H1 (cell line): Measurements from ENCODE around the gene SKOR2. TPM values are rescaled to one million over a fixed set of nuclear protein-coding genes. Genes with fewer than 3 reads are reported as not detected.

Source experiments
- CTCF ChIA-PET: fragments of 300-600 bp; sonication (Branson Sonifier 250); formaldehyde crosslinking; loops from one replicate; lab custom pipeline; 2021; ENCODE audit not compliant: partially characterized antibody; lab: Charles Lee
- POLR2A ChIA-PET: fragments of 300-600 bp; sonication (Branson Sonifier 250); formaldehyde crosslinking; loops from one replicate; lab custom pipeline; 2021; ENCODE audit warnings: inconsistent platforms; ENCODE audit not compliant: partially characterized antibody; lab: Charles Lee
- DNase-seq, 2 experiments: peaks; one replicate each; pipeline versions ENCODE4 v3.0.0 to v3.0.0-alpha.2; 2010 to 2022; ENCODE audit warnings: low spot score in 2 of 2, low read depth in 1 of 2, mixed read lengths in 1 of 2
- FAIRE-seq: peaks from 2 replicates; lab custom pipeline; 2011; peaks lifted over from hg19 to GRCh38; lab: Jason Lieb, UNC
- H2AFZ ChIP-seq: 2 replicates; pipeline ENCODE4 v1.8.1; 2012; ENCODE audit warnings: low read length, inconsistent platforms
- H2AK5ac ChIP-seq: 2 replicates; pipeline ENCODE4 v1.6.1; 2013; ENCODE audit warnings: low read depth, low read length
- H2BK120ac ChIP-seq: replicated peaks from 2 replicates; pipeline ENCODE3; 2013; ENCODE audit warnings: low read depth, low read length, inconsistent platforms
- H2BK12ac ChIP-seq: 2 replicates; pipeline ENCODE4 v1.6.1; 2013; ENCODE audit warnings: low read depth, low read length
- H2BK15ac ChIP-seq: 2 replicates; pipeline ENCODE4 v1.6.1; 2013; ENCODE audit warnings: low read length
- H2BK20ac ChIP-seq: 2 replicates; pipeline ENCODE4 v1.6.1; 2013; ENCODE audit warnings: low read length
- H2BK5ac ChIP-seq: 2 replicates; pipeline ENCODE4 v1.6.1; 2013; ENCODE audit warnings: low read depth, low read length
- H3K14ac ChIP-seq: 2 replicates; pipeline ENCODE4 v1.6.1; 2013; ENCODE audit warnings: inconsistent platforms; ENCODE audit not compliant: insufficient read length
- H3K18ac ChIP-seq: 2 replicates; pipeline ENCODE4 v1.6.1; 2013; ENCODE audit warnings: low read length; ENCODE audit errors: extremely low read depth
- H3K23ac ChIP-seq: 2 replicates; pipeline ENCODE4 v1.6.1; 2013; ENCODE audit warnings: inconsistent platforms; ENCODE audit not compliant: insufficient read length
- H3K23me2 ChIP-seq: 2 replicates; pipeline ENCODE4 v1.6.1; 2013; ENCODE audit warnings: low read depth, low read length
- H3K27ac ChIP-seq: 2 replicates; pipeline ENCODE4 v1.6.1; 2011; ENCODE audit warnings: low read depth, low read length, inconsistent platforms
- H3K27me3 ChIP-seq, 4 experiments: replicated peaks in 1 of 4; 1 replicate in 1 of 4; 2 replicates in 3 of 4; pipeline versions ENCODE4 v1.6.1 to v1.8.1; 2011 to 2013; ENCODE audit warnings: low read length in 3 of 4, mild to moderate bottlenecking in 3 of 4, inconsistent platforms in 2 of 4, mixed read lengths in 2 of 4, moderate library complexity in 1 of 4; ENCODE audit not compliant: control insufficient read depth in 3 of 4, insufficient read depth in 3 of 4; ENCODE audit errors: extremely low read depth in 1 of 4
- H3K36me3 ChIP-seq, 4 experiments: 2 replicates each; pipeline versions ENCODE4 v1.6.1 to v1.8.1; 2011 to 2013; ENCODE audit warnings: mild to moderate bottlenecking in 4 of 4, low read length in 3 of 4, moderate library complexity in 2 of 4, control low read depth in 1 of 4, inconsistent platforms in 1 of 4; ENCODE audit not compliant: insufficient read depth in 4 of 4, control insufficient read depth in 2 of 4
- H3K4ac ChIP-seq: replicated peaks from 2 replicates; pipeline ENCODE3; 2013; ENCODE audit warnings: low read length, low read depth, mixed read lengths, inconsistent platforms; ENCODE audit not compliant: insufficient read length
- H3K4me1 ChIP-seq, 4 experiments: replicated peaks in 1 of 4; 1 replicate in 1 of 4; 2 replicates in 3 of 4; pipeline versions ENCODE4 v1.6.1 to v1.8.1; 2011 to 2013; ENCODE audit warnings: low read length in 3 of 4, inconsistent platforms in 2 of 4, mixed read lengths in 1 of 4; ENCODE audit not compliant: insufficient read depth in 4 of 4, control insufficient read depth in 3 of 4
- H3K4me2 ChIP-seq, 2 experiments: 2 replicates each; pipeline versions ENCODE4 v1.6.1 to v1.8.1; 2011 to 2013; ENCODE audit warnings: low read depth in 2 of 2, low read length in 2 of 2, control low read depth in 1 of 2, inconsistent platforms in 1 of 2, mild to moderate bottlenecking in 1 of 2; ENCODE audit not compliant: insufficient read depth in 1 of 2
- H3K4me3 ChIP-seq, 4 experiments: fragments of 200-600, 300-600 bp in 1 of 4; sonication (generic), shearing (Covaris generic), sonication (Bioruptor Twin) in 1 of 4; 2 replicates each; pipeline versions ENCODE4 v1.5.1 to v1.8.1; 2011 to 2016; ENCODE audit warnings: low read length in 4 of 4, low read depth in 3 of 4, control low read depth in 2 of 4, inconsistent platforms in 2 of 4, mild to moderate bottlenecking in 2 of 4, mixed read lengths in 1 of 4, moderate library complexity in 1 of 4; ENCODE audit not compliant: insufficient read depth in 2 of 4; ENCODE audit errors: extremely low read depth in 1 of 4
- H3K56ac ChIP-seq: replicated peaks from 2 replicates; pipeline ENCODE3; 2013; ENCODE audit warnings: low read depth, mild to moderate bottlenecking, mixed read lengths, low read length, inconsistent platforms; ENCODE audit not compliant: insufficient read length
- H3K79me1 ChIP-seq: 2 replicates; pipeline ENCODE4 v1.6.1; 2013; ENCODE audit warnings: low read depth, low read length, control low read depth
- H3K79me2 ChIP-seq, 2 experiments: 2 replicates each; pipeline versions ENCODE4 v1.6.1 to v1.8.1; 2012 to 2013; ENCODE audit warnings: low read length in 2 of 2, mild to moderate bottlenecking in 2 of 2, inconsistent platforms in 1 of 2; ENCODE audit not compliant: insufficient read depth in 2 of 2, control insufficient read depth in 1 of 2
- H3K9ac ChIP-seq, 4 experiments: replicated peaks in 1 of 4; 1 replicate in 1 of 4; 2 replicates in 3 of 4; pipeline versions ENCODE4 v1.6.1 to v1.8.1; 2011 to 2013; ENCODE audit warnings: low read depth in 3 of 4, low read length in 3 of 4, control low read depth in 2 of 4, mild to moderate bottlenecking in 2 of 4, moderate library complexity in 2 of 4, inconsistent platforms in 1 of 4; ENCODE audit errors: extremely low read depth in 1 of 4
- H3K9me3 ChIP-seq, 2 experiments: 2 replicates each; pipeline versions ENCODE4 v1.6.1 to v1.8.1; 2012 to 2013; ENCODE audit warnings: mild to moderate bottlenecking in 2 of 2, moderate library complexity in 2 of 2, control low read depth in 1 of 2, inconsistent platforms in 1 of 2, low read depth in 1 of 2, low read length in 1 of 2, mixed read lengths in 1 of 2; ENCODE audit not compliant: insufficient read depth in 2 of 2
- H4K20me1 ChIP-seq, 2 experiments: replicated peaks in 1 of 2; 2 replicates each; pipeline versions ENCODE3 to v1.8.1; 2011 to 2013; ENCODE audit warnings: inconsistent platforms in 2 of 2, low read length in 2 of 2, mild to moderate bottlenecking in 1 of 2; ENCODE audit not compliant: insufficient read depth in 2 of 2, control insufficient read depth in 1 of 2
- H4K5ac ChIP-seq: 2 replicates; pipeline ENCODE4 v1.6.1; 2013; ENCODE audit warnings: low read length, low read depth, mixed read lengths, inconsistent platforms; ENCODE audit not compliant: insufficient read length
- H4K8ac ChIP-seq: 2 replicates; pipeline ENCODE4 v1.8.0; 2013; ENCODE audit warnings: mild to moderate bottlenecking, moderate library complexity, low read length, inconsistent platforms; ENCODE audit not compliant: insufficient read depth; ENCODE audit errors: extremely low read depth
- H4K91ac ChIP-seq: replicated peaks from 2 replicates; pipeline ENCODE3; 2013; ENCODE audit warnings: low read length, mixed read lengths, inconsistent platforms; ENCODE audit not compliant: insufficient read length
- CEBPB ChIP-seq: IDR thresholded peaks from 2 replicates; pipeline ENCODE4 v1.6.1; 2012; ENCODE audit warnings: low read depth, low read length
- CHD1 ChIP-seq: IDR thresholded peaks from 2 replicates; pipeline ENCODE4 v1.6.1; 2012; ENCODE audit warnings: low read depth, low read length, improper control_type of control experiment
- EZH2 ChIP-seq: fragments of 200-600 bp; sonication (generic); IDR thresholded peaks from 2 replicates; pipeline ENCODE4 v1.7.1; 2012; ENCODE audit warnings: low read depth, mild to moderate bottlenecking, moderate library complexity, low read length, inconsistent platforms; ENCODE audit not compliant: severe bottlenecking
- MAFK ChIP-seq: IDR thresholded peaks from 2 replicates; pipeline ENCODE4 v1.6.1; 2012; ENCODE audit warnings: low read depth, mild to moderate bottlenecking, improper control_type of control experiment, low read length
- POLR2AphosphoS5 ChIP-seq: IDR thresholded peaks from 2 replicates; pipeline ENCODE4 v1.6.1; 2011; ENCODE audit warnings: low read depth, low read length
- SAP30 ChIP-seq: fragments of 300-600 bp; sonication (generic); IDR thresholded peaks from 2 replicates; pipeline ENCODE4 v1.7.1; 2012; ENCODE audit warnings: low read length, moderate library complexity, mild to moderate bottlenecking, inconsistent platforms; ENCODE audit not compliant: insufficient read depth, insufficient replicate concordance
- TEAD4 ChIP-seq: IDR thresholded peaks from 2 replicates; pipeline ENCODE4 v1.6.1; 2012; ENCODE audit warnings: low read depth, low read length, inconsistent platforms, mixed read lengths
- WGBS, 2 experiments: shearing (Covaris generic) in 1 of 2; methylation state at CpG; one replicate each; pipeline versions ENCODE4 v1.1.6 to v1.1.7; 2013 to 2015; ENCODE audit warnings: low lambda C conversion rate in 2 of 2, mixed read lengths in 2 of 2, inconsistent platforms in 1 of 2, low coverage in 1 of 2, missing lambda C conversion rate in 1 of 2; ENCODE audit not compliant: insufficient replicate concordance in 2 of 2, insufficient coverage in 1 of 2, insufficient read length in 1 of 2; ENCODE audit errors: extremely low coverage in 1 of 2, missing lambda C conversion rate in 1 of 2; 5-methylcytosine and 5-hydroxymethylcytosine counted together
- polyA plus RNA-seq, 7 experiments: library from polyadenylated mRNA; depleted of rRNA in 3 of 7; stranded (reverse) in 5 of 7; unstranded in 2 of 7; fragments of >200 nt in 5 of 7; fragments of 200-250 nt in 2 of 7; gene quantifications; 1 replicate in 5 of 7; 2 replicates in 1 of 7; 4 replicates in 1 of 7; pipeline versions ENCODE4 v1.2.1 to v1.2.3, GENCODE V29; 2011 to 2013; ENCODE audit warnings: missing spikeins in 2 of 7, mixed read lengths in 2 of 7
- total RNA-seq: library from RNA; stranded (reverse); fragmentation: NEBNext Ultra II Directional; extraction: Animal tissue kit (Norgen Biotek cat#: 25700); gene quantifications from 2 replicates; pipeline ENCODE4 v1.2.1, GENCODE V29; 2021

Gene SKOR2
- total and polyA plus RNA-seq, 2 of the 8 experiments (the other 6 are each of a cell fraction or from before 2014, with no cell fraction given), result 0.05 to 0.11 TPM

DNA sequence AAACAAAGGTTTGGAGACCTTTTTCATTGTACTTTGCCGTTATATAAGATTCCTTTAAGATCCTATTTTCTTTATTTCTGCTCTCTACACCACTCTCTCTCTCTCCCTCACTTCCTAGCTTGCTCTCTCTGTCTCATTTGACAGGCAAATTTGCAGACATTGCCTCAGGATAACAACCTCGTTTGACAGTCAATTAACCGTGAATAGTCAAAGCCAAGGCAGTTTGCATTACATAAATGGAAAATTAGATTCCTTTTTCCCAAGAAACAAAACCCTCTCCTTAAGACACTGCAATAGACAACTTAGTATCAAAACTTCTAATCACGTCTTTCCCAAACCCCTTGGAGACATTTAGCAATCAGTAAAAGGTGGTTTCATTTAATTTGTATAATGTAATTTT, 7.4 kb downstream of the SKOR2 start:
- Histone ChIP-seq H3K4me2 (no peak overlapping the region), H2AK5ac (no peak overlapping the region), H2BK5ac (no peak overlapping the region), H4K8ac (no peak overlapping the region), H4K5ac (no peak overlapping the region), H2BK12ac (no peak overlapping the region), H3K23ac (no peak overlapping the region), H3K4me3 (no peak overlapping the region), H3K79me1 (no peaks in the 10 kb centered on the region), H3K23me2 (peaks cover 2% of the 10 kb centered on the region; the same call in 1 of the 2 replicates), H2BK15ac (no peak overlapping the region), H3K79me2 (no peaks in the 10 kb centered on the region), H3K4me1 (peaks cover 2 to 9% (median 5%) of the 10 kb centered on the region in 4 experiments; a peak in 5 of 7 replicates), H4K91ac (no peak overlapping the region), H3K14ac (no peak overlapping the region), H3K56ac (no peak overlapping the region), H3K36me3 (peaks cover 0 to 9% (median 0%) of the 10 kb centered on the region in 4 experiments; a peak in 2 of 8 replicates), H2AFZ (no peak overlapping the region), H3K9ac (no peak overlapping the region), H3K27me3 (peaks cover 16 to 19% (median 17%) of the 10 kb centered on the region in 4 experiments), H3K4ac (no peak overlapping the region), H2BK20ac (no peak overlapping the region), H2BK120ac (no peak overlapping the region), H3K9me3 (peaks cover 0 to 9% of the 10 kb centered on the region in 2 experiments; a peak in 2 of 4 replicates), H3K18ac (no peak overlapping the region), H3K27ac (no peak overlapping the region), H4K20me1 (peaks cover 0 to 6% of the 10 kb centered on the region in 2 experiments)
- FAIRE-seq, result no peak
- 35% methylated on average over 4 of the region's 4 CpGs; no CpG with 5 or more reads in 1 of the 2 experiments for WGBS, 2 experiments
- ChIA-PET POLR2A (interaction anchor here (0.6 to 1.0 kb wide), 2 partner anchors 17 to 232 kb away, joined by 3 read pairs; no protein-coding TSS in a partner anchor), CTCF (interaction anchor here (1.3 kb wide), 1 partner anchor 513 kb away, joined by 3 read pairs; no protein-coding TSS in a partner anchor)
- no peak for DNase-seq
- no peak for TF ChIP-seq POLR2AphosphoS5
- no peak for TF ChIP-seq TEAD4
- TF ChIP-seq MAFK, result no peak
- no peak for TF ChIP-seq EZH2
- TF ChIP-seq SAP30, result no peak
- TF ChIP-seq CEBPB, result no peak
- no peak for TF ChIP-seq CHD1
